COLO829 (cell line): ENCODE measurements around the gene COL3A1.
A peak's percentile ranks its signal among the peaks of the same experiment; 100 is the strongest.

Experiments used
- DNase-seq: peaks from one replicate; pipeline ENCODE4 v3.0.0; 2012; ENCODE audit warnings: low spot score

The COL3A1 gene

DNA sequence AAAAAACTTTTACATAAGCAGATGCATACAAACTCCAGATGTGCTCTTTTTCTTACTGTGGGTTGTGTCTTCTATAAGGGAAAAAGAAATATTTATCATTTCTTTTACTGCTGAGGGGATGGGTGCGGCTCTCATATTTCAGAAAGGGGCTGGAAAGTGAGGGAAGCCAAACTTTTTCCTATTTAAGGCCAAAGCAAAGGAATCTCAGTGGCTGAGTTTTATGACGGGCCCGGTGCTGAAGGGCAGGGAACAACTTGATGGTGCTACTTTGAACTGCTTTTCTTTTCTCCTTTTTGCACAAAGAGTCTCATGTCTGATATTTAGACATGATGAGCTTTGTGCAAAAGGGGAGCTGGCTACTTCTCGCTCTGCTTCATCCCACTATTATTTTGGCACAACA lies at the start of gene COL3A1:
TSS of gene COL3A1 (plus strand) at position 210 of the 400 bp plus-strand sequence. CDS start at position 327, 117 bp downstream.
- no peak for DNase-seq

DNA sequence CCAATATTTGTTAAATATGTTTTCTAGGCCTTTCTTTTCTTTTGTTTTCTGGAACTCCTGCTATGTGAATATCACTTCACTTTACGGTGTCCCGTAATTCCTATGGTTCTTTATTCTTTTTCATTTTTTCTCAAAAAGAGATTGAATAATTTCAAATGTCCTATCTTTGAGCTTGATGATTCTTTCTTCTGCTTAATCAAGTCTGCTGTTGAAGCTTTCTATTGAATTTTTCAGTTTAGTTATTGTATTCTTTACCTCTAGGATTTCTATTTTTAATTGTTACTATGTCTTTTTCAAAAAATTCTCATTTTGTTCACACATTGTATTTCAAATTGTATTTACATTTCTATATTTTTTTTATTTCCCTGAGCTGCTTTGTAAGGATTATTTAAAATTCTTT lies 45.5 kb upstream of the COL3A1 start:
- DNase-seq, result no peak

DNA sequence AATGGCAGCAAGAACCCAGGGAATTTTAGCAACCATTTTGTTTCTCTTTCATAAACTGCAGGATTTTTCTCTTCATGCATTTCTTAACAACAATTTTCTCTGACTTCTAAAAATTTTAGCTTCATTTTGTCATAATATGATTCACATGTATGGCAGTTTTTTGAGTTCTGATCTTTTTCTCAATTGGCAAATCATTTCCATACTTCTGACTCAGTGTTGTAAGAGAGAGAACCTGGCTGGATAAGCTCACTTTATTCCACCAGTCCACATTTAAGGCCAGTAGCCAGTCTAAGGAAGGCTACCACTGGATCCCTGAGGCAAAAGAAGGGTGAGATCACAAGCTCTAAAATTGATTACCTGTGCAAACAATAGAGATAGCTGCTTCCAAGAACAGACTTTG lies 42.8 kb upstream of the COL3A1 start:
- no peak for DNase-seq

DNA sequence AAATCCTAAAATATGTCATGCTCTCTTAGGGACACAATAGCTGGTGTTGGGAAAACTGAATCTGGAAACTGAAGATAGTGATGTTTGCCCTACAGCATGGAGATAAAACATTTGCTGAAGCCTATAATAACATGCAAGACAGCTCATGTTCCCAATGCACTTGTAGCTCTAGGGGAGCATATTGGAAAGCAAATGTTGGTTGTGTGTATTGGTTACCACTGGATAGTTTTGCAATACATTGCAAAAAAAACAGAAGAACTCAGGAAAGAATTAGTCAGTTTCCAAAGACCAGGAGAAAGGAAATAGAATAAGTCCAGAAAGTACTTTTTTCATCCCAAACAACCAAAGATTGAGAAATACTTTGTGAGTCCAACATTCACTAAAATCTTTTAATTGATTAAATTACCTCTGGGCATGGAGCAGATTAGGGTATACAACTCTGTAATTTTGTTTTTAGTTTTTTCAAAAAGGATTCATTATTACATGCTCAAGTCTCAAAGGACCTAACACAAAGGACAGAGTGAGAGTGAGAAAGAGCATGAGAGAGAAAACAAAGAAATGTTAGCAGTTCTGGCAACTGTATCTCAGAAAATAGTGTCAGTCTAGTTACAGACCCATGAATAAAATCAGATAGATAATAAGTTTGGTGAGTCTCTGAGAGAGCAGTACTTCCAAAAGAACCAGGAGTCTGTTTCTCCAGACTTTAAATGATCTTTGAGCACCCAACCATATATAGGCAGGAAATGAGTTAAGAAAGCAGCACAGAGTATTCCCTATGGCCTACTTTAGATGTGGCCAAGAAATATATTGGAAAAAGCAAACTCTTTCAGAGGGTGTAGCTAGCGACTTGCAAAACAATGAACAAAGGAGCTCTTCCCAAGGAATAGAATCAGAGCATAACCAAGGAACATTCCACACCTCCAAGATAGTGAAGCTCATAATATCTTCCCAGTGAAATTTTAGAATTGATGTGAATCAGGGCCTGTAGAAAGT lies 36.6 kb upstream of the COL3A1 start:
- DNase-seq, result peak; percentile 11

DNA sequence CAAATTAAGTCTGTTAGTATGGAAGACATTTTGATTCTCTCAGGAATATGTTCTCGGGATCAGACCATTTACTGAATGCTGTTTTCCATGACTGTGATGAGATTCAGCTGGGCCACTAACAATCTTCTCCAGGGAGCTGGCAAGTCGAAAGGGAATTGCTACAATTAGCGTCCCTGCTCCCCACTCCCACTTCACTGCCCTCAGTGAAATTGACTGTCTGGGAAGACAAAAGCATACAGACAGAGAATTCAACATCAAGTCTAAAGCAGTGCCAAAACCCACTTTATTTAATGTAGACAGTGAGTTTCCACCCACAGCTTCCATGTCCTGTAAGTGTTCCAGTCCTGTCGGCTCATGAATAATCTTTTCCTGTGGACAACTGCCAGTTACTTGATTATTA lies 34.0 kb upstream of the COL3A1 start:
- no peak for DNase-seq

DNA sequence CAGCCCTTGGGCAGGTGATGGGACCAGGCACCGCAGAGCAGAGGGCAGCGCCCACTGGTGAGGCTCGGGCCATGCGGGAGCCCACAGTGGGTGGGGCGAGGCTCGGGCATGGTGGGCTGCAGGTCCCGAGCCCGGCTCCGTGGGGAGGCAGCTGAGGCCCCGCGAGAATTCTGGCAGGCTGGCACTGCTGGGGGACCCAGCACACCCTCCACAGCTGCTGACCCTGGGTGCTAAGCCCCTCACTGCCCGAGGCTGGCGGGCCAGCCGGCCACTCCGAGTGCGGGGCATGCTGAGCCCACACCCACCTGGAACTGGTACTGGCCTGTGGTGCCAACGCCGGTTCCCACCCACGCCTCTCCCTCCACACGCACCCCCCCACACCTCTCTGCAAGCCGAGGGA lies 29.7 kb upstream of the COL3A1 start:
- no peak for DNase-seq

DNA sequence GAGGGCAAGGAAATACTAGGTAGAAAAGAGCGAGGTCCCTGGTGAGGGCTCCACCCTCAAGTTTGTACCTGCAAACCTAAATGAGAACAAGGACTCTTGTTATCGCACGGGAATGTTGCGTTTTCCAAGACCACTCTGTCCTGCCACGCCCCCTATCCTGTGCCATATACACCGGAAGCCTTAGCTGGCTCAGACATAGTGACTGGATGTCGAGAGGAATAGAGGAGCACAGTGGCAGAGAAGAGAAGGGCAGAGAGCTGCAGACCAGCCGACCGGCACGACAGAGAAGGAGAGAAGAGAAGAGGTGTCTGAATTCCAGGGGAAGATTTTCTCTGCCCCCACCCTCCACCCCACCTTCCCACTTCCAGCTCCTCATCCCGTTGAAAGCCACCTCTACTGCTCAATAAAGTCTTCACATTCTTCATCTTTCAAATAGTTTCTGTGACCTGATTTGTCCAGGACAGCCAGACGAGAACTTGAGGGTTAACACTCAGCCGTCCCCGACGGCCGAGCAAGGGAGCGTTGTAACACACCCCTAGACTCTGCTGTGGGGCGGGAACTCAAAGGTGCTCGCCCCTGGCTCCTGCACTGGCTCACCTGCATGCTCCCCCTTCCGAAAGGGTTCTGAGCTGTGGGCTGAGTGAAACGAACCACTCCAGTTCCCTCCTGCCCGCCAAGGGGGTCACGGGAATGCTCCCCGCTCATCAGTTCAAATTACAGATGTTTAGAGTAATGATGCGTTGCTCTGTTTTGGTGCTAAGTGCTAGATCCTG lies 24.9 kb upstream of the COL3A1 start:
- no peak for DNase-seq

DNA sequence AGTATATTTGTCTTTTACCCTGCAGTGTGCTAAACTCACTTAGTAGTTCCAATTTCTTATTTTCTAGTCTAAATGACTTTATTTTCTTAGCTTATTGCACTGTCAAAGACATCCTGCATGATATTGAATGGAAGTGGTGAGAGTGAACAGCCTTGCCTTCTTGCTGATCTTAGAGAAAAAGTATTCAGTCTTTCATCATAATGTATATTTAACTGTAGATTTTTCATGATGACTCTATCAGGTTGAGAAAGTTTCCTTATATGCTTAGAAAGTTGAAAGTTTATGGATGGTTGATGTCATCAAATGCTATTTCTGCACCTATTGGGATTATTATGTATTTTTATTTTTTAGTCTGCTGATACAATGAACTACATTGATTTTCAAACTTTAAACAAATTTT lies 21.3 kb upstream of the COL3A1 start:
- DNase-seq, result no peak

DNA sequence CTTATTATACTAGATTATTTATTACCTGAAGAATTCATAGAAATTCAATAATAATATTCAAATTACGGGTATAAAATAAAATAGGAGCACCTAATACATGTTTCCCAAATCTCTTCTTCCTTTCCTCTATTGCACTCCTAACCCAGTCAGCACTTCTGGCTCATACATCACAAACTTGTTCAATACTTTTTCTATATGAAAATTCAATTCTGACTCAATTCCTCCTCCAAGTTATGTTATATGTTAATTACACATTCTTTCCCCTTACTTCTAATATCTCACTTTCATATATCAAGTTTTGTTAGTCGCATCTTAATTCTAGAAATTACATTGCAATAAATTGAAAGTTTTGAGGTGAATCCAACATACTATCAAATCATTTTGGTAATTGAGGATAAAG lies 17.9 kb upstream of the COL3A1 start:
- no peak for DNase-seq

DNA sequence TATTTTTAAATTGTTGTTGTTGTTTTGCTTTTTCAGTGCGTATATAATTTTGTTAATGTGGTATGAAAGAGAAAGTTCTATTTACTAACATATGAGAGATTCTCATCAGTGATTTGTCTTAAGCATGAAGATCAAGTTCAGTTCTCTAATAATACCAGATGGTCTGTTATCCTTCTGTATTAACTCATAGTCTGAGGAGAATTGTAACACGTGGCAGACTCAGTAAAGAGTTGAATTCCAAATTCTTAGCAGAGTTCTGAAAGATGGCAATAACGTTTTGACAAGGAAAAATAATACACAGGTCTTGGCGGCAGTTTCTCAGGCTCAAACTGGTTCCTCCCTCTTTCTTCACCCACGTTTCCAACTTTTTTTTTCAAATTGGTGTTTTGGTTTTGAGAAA lies 17.2 kb upstream of the COL3A1 start:
- no peak for DNase-seq

DNA sequence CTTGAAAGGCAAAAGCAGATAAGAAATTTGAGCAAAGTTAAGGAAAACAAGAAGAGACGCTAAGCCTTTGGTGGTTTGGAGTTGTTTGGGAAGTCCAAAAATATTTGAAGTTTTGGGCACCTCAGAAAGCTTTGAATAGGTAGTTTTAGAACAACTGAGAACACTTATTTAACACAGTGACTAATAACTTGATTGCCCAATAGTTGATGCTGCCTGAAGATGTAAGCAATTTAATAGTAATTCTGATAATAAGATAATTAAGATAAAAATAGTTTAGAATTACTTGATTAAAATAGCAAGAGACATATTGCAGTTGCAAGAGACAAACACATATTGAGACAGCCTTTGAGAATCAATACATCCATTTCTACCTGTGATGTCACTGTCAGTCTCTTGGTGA lies 16.5 kb upstream of the COL3A1 start:
- no peak for DNase-seq

DNA sequence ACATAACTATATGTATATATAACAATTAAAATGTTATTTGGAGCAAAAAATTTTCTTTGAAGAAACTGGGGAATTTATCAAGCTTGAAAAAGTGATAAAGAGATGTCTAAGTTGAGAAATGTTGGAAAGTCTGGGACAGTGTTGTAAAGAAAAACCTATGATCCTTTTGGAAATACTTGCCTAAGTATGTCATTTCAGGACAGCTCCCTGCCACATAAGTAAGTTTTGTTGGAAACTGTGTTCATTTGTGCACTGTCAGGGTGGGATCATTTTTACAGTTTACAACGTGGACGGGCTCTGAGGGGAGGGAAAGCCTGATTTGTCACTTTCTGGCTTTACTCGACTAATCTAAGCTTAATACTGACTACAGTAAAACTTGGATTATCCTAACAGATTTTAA lies 10.4 kb upstream of the COL3A1 start:
- no peak for DNase-seq

DNA sequence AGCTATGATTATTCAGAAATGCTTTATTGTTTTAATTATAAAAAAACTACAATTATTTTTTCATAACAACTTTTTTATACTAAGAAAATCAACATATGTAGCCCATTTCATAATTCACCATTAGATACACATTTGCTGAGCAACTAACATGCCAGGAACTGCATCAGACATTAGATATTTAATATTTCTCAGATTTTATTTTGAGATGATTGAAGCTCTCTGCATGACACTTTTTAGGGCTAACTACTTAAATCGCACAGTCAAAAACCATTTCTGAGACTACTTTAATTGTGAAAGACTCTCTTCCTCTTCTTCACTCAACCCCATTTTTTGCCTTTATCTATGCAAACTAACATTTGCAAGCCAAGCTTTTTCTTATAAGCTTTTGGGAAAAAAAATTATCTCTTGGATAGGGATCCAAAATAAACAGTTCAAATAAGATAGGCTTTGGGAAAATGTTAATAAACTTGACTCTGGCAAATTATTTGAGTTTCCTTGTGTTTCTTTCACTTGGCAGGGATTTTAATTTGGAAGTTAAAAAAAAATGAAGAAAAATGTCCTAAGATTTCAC lies 9.1 kb upstream of the COL3A1 start:
- no peak for DNase-seq

DNA sequence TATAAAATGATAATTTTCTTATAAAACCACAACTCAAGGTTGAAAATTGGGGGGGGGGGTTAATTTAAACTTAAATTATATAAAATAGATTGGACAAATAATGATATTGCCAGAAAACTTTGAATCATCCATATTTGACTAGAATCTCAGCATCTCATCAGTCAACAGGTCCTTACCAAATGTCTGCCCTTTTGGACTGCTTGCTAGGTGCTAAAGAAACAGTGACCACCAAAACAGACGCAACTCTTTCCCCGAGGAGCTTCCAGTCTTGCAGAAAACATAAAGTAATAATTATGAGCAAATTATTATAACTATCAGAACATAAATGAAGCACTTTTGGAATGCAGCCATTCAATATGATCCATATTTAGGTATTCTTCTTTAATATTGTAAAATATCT lies 8.6 kb upstream of the COL3A1 start:
- DNase-seq, result no peak

DNA sequence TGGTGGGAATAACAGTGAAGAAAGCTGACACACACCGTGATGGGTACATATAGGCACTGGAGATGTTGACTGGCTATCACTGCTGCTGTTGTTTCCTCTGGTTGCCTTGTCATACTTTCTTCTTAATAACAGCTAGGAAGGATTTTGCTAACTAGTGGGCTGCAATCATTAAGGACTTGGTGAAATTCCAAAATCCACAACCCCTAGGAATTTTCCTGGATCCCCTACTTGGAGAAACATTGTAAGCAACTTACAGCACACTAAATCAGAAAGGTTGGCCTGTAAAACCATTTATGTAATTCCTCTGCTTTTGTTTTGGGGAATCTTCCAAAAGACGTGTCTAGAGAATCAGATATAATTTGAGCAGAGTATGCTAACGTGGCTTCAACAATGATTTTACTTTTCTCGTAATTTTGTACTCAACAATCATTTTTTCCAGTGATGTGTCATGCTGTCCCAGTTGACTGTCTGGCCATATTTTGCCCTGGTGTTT lies 8.0 kb upstream of the COL3A1 start:
- DNase-seq, result no peak

DNA sequence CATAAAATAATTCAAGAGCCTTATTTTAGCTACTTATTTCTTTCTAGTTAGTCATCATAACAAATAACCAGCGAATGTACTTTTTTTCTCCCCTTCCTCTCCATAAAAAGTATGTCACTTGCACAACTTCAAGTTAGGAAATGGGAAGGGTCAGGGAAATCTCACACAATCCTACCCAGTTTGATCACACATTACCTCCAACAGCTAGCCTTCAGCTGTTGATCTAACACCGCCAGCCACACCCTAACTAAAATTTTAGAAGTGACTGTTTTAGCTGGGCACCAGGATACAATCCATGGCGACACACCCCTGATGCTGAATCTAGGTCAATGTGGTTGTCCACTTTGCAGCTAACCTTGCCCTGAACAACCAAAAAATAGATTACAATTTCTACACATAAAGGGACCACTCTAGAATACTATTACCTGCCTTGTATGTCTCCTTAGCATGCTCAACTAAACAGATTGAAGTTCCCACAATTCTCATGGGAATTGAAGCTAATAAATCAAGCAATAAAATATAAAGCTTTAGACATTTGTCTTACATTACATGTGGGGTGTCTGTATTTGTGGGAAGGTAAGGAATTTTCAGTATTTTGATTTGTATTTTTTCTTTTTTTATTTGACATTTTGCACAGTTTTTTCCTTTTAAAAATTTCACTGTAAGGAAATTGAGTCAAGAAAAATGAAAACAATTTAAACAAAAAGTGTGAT lies 7.3 kb upstream of the COL3A1 start:
- DNase-seq, result no peak

DNA sequence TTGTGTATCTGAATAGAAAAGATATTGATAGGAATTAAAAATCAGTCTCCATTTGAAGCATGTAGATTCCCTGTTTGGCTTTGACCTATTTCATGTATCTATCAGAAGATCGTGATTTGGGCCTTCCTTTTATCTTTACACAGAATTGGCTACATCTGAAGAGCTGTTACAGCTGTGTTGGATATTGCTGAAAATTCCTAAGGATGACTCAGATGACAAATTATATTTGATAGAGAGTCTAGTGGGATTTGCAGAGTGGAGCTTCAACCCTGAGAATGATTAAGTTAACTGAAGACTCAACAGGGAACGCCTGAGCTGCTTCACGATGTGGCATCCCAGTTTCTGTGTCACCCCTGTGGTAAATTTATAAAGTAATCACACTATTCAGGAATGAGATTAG lies 4.9 kb upstream of the COL3A1 start:
- no peak for DNase-seq

DNA sequence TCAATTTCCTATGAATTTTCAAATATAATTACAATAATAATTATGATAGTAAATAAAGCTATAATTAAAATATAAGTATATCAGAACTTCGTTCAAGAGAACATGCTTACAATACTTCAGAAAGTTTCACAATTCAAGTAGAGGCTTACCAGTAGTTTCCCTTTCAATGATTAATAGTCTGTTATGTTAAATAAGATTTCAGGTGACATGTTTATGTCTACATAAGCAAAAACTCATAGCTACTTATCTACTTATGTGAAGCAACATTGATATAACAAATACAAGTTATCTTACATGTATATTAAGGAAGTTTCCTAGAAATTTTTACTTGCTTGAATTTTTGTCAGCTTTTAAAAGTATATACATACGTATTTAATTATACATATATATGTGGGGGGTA lies 4.5 kb upstream of the COL3A1 start:
- DNase-seq, result no peak

DNA sequence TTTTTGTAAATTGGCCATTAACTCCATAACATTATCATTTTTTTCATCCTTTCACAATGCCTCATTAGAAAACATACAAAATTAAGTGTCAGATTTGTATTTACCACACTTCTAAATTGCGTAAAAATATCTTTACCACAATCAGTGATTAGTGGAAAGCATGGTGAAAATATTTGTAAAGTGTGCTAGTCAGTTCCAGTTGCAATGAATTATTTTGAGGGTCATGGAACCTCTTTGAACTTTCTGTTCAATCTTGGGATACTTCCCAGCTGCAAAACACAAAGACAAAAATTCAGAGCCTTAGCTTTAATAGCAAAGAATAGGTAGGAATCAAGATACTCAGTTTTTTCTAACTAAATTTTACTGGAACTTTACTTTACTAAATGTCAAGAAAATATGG lies 4.0 kb upstream of the COL3A1 start:
- no peak for DNase-seq

DNA sequence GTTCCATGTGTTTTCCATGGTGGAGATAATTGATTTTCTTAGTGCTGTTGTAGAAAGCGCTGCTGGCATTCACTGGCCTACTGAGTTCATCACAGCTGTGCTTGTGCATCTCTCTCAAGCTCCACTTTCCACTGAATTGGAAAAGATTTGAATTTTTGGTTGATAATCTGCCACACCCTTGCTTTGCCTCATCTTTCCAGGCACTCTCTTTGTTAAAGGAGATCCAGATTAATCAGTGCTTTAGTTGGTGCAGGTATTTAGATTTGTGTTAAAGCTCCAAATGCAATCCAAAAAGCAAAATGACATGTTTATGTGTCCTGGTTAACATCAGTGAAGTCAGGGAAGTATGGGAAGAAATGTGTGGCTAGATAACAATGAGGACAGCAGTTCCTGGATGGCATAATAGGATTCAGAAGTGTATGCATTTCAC lies 2.7 kb upstream of the COL3A1 start:
- no peak for DNase-seq

DNA sequence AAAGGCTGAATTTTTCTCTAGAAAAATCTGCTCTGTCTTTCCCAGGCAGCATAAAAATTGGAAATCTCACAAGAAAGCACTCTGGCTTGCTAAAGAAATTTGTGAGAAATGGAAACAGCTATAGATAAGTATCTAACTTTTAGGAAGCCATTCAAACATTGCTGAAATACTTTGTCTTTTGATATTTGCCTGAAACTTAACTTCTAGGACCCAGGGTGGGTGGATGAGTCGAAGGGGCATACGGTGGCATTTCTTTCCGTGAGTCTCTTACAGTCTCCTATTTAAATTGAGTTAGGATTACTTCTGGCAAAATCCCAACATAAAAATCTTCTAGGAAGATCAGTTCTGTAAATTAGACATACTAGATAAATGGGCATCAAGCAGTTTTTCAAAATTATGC lies 532 bp upstream of the COL3A1 start:
- no peak for DNase-seq

DNA sequence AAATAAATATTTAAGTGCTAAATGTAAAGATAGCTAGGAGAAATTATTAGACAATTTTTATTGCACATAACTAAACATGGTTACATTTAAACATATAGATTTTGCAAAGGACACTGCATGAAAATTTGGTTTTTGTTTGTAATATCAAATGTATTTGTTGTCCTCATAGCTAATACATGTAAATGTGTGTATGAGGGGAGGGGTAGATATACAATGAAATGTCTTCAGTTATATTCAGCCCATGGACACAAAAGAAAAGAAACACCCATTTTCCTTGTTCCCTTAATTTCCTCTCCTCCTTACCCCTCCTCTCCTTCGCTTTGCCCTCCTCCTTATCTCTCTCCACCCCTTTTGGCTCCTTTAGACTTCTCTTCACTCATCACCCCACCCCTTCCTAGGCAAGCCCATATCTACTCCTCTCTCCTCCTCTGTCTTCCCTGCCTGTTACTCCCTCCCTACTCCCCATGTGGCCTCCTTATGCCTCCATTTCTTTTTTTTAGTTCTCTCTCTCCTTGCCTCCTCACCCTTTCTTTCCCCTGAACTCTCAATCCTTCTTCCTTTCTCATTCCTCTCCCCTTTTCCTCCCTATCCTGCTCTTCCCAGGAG lies 1.4 kb downstream of the COL3A1 start:
- DNase-seq, result no peak
